Mesothelial cell of epicardium (in vitro differentiated cells): ENCODE data around the gene NR5A2. TPM values are rescaled to one million over a fixed set of nuclear protein-coding genes. Genes with fewer than 3 reads are reported as not detected.

Experiments
- DNase-seq, 2 experiments: peaks; one replicate each; pipeline ENCODE4 v3.0.0; 2021; ENCODE audit warnings: low spot score in 2 of 2; ENCODE audit not compliant: unreplicated experiment in 2 of 2
- H3K27ac Mint-ChIP-seq: 2 replicates; pipeline ENCODE4 v1.8.0; 2021; ENCODE audit warnings: mixed read lengths
- H3K27me3 Mint-ChIP-seq: 2 replicates; pipeline ENCODE4 v1.8.0; 2021; ENCODE audit warnings: low read depth, mixed read lengths
- H3K36me3 Mint-ChIP-seq: 2 replicates; pipeline ENCODE4 v1.8.0; 2021; ENCODE audit warnings: mixed read lengths
- H3K4me1 Mint-ChIP-seq: 2 replicates; pipeline ENCODE4 v1.8.0; 2021; ENCODE audit warnings: mixed read lengths
- H3K4me3 Mint-ChIP-seq: 2 replicates; pipeline ENCODE4 v1.8.0; 2021; ENCODE audit warnings: mild to moderate bottlenecking, moderate library complexity, mixed read lengths
- H3K9me3 Mint-ChIP-seq: 2 replicates; pipeline ENCODE4 v1.8.0; 2021; ENCODE audit warnings: mixed read lengths
- total RNA-seq: library from RNA; stranded (reverse); gene quantifications from 3 replicates; pipeline ENCODE4 v1.2.1, GENCODE V29; 2021
- TF ChIP-seq, protein P1 (sequence below): fragments of 200-600 bp; sonication (generic); IDR thresholded peaks from one replicate; pipeline ENCODE4 v1.5.0; 2021; ENCODE audit warnings: antibody characterized with exemption; ENCODE audit not compliant: unreplicated experiment

The NR5A2 gene
- total RNA-seq, 1 donor from 2014 or later, result 0.38 TPM

DNA sequence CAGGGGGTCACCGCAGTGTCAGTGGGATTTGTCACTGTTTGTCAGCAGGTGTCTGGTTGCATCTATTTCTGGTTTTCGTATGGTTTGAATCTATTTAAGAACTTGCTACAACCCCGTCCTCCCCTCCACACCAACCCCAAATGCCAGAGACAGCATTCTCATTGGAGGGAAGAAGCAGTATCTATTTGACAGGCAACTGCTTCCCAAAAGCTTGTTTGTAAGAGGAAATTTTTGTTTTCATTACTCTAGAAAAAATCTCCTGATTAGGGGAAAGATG lies 54.4 kb downstream of the NR5A2 start:
- no peak for DNase-seq
- H3K4me1 Mint-ChIP-seq, result no peaks in the 10 kb centered on the region
- no peaks in the 10 kb centered on the region for H3K9me3 Mint-ChIP-seq
- no peak overlapping the region for H3K4me3 Mint-ChIP-seq
- H3K27ac Mint-ChIP-seq, result no peak overlapping the region
- no peaks in the 10 kb centered on the region for H3K36me3 Mint-ChIP-seq
- TF ChIP-seq, protein P1, sequence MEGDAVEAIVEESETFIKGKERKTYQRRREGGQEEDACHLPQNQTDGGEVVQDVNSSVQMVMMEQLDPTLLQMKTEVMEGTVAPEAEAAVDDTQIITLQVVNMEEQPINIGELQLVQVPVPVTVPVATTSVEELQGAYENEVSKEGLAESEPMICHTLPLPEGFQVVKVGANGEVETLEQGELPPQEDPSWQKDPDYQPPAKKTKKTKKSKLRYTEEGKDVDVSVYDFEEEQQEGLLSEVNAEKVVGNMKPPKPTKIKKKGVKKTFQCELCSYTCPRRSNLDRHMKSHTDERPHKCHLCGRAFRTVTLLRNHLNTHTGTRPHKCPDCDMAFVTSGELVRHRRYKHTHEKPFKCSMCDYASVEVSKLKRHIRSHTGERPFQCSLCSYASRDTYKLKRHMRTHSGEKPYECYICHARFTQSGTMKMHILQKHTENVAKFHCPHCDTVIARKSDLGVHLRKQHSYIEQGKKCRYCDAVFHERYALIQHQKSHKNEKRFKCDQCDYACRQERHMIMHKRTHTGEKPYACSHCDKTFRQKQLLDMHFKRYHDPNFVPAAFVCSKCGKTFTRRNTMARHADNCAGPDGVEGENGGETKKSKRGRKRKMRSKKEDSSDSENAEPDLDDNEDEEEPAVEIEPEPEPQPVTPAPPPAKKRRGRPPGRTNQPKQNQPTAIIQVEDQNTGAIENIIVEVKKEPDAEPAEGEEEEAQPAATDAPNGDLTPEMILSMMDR, result no peak
- H3K27me3 Mint-ChIP-seq, result peaks cover 29% of the 10 kb centered on the region

DNA sequence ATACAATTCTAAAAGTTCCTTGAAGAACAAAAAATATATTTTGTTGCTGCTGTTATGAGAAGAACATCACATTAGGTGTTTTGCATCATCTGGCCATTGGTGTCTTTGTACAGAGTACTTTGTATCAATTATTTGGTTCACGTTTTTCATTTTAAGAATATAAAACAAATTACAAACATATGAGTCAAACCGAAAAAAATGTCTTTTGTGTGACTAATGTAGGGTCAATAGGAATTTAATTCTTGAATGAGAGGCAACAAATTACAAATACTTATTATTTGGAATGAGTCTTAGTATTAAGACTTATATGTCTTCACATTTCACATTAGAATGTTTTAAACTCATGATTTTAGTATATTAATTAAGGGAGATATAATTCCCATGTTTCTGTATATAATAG lies 54.8 kb downstream of the NR5A2 start:
- no peaks in the 10 kb centered on the region for H3K4me1 Mint-ChIP-seq
- no peaks in the 10 kb centered on the region for H3K36me3 Mint-ChIP-seq
- TF ChIP-seq, protein P1, result no peak
- no peak overlapping the region for H3K4me3 Mint-ChIP-seq
- H3K27ac Mint-ChIP-seq, result no peak overlapping the region
- no peaks in the 10 kb centered on the region for H3K9me3 Mint-ChIP-seq
- peaks cover 31% of the 10 kb centered on the region for H3K27me3 Mint-ChIP-seq
- no peak for DNase-seq

DNA sequence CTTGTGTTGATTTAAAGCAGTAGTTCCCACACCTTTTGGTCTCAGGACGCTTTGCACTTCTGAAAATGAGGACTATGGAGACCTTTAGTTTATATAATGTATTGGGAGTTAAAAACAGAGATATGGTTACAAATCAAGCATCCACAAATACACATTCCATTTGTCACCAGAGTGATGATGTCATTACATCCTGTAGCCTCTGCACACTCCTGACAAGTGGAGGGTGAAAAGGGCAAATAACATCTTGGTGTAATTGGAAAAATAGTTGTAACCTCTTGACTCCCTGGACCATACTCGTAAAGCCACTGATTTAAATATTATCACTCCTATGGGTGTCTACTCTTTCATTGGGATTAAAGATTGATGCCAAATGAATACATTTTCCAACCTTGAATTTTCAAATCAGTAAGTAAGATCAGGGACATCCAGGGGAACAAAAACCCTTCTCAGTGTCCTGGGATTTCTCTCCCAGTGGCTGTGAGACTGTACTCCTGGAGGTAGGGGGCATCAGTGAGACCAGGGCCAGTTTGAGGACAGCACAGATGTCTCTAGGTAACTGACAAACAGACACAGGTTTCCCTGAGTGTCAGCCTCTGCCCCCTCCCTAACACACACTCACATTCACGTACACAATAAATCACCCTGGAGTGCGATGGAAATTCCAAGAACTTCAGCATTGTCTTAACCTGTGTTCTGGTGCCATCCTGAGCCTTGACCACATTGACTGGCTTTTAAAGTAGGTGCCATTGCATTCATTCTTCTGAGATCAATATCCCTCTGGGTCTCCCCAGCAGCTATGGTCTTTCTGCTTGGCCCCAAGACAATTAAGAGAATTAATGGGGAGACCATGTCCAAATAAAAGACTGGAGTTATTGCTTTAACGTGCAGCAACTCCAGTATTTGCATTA lies 63.0 kb downstream of the NR5A2 start:
- no peak overlapping the region for H3K4me3 Mint-ChIP-seq
- TF ChIP-seq, protein P1, result no peak
- no peaks in the 10 kb centered on the region for H3K9me3 Mint-ChIP-seq
- no peaks in the 10 kb centered on the region for H3K36me3 Mint-ChIP-seq
- no peaks in the 10 kb centered on the region for H3K4me1 Mint-ChIP-seq
- H3K27me3 Mint-ChIP-seq, result peaks cover 4% of the 10 kb centered on the region
- DNase-seq, result no peak
- no peak overlapping the region for H3K27ac Mint-ChIP-seq

GRCh38 chr1:200095057-200095577 lies 67.6 kb downstream of the NR5A2 start:
- Mint-ChIP-seq H3K9me3 (no peaks in the 10 kb centered on the region), H3K36me3 (no peaks in the 10 kb centered on the region), H3K27ac (no peak overlapping the region), H3K4me1 (no peaks in the 10 kb centered on the region), H3K4me3 (no peak overlapping the region), H3K27me3 (peaks cover 7% of the 10 kb centered on the region)
- TF ChIP-seq, protein P1, result no peak
- DNase-seq, result no peak

DNA sequence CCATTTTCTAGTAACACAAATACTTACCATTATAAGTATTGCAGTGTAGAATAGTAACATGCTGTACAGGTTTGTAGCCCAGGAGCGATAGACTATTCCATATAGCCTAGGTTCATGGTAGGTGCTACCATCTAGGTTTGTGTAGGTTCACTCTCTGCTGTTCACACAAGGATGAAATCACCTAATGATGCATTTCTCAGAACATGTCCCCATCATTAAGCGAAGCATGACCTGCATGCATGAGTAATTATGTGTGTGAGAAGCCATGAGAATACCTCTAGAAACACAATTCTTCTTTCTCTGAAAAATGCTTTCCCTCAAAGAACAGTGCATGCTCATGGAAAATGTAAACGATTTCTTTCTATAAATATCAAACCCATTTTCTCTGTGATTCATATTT lies 69.3 kb downstream of the NR5A2 start:
- Mint-ChIP-seq H3K4me1 (peaks cover 3% of the 10 kb centered on the region), H3K27ac (no peak overlapping the region), H3K27me3 (peaks cover 7% of the 10 kb centered on the region), H3K36me3 (no peaks in the 10 kb centered on the region), H3K4me3 (no peak overlapping the region), H3K9me3 (no peaks in the 10 kb centered on the region)
- TF ChIP-seq, protein P1, result no peak
- no peak for DNase-seq
